HG02763 (cell line): ENCODE results near the gene ADGRL2.

ENCODE experiments used
- ATAC-seq: cut with Tn5 transposase; IDR thresholded peaks from one replicate; pipeline ENCODE4 v1.9.1; 2021; ENCODE audit warnings: mild to moderate bottlenecking, moderate library complexity; ENCODE audit not compliant: unreplicated experiment

The ADGRL2 gene

DNA sequence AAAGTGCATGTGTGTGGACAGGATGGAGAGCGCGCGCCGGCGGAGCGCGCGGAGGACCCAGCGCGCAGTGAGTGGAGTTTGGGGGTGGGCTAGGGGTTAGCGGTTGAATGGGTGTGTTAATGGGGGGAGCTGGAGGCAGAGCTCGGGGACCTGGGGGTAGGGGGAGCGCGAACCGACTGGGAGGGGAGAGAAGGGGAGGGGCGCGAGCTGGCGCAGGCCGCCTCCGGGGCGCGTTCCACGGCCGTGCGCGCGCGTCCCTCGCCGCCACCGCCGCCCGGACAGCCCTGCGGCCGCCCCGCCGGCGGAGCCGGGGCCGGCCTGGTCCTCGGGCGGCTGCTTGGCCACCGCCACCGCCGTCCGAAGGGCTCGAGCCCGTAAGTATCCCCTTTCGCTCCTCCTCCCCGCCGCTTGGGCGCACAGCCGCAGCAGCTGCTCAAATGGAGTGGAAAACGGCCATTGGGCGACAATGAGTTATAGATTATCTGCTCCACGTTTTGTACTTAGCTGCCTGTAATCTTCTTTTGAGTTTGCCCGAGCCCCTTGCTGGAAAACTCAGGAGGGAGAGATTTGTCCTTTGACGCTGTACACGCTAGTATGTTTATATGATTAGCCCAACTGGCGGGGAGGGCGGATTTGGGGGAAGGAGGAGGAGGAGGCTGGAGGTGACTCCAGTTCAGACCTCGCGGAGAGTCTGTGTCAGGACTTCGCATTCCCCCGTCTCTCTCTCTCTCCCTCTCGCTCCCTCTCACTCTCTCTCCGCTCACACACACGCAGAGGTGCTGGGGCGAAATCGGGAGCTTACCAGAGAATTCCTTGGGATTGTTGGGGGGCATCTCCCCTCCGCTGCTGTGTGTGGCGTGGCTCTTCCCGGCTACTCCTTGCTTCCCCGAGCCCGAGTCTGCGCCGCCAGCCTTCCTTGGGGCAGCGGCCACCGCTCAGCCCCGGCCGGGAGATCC, at the start of gene ADGRL2:
Gene ADGRL2, plus strand, starts transcription at position 240 of the 956 bp plus-strand sequence. CDS start 36,051 bp downstream, outside the sequence.
- no peak for ATAC-seq

DNA sequence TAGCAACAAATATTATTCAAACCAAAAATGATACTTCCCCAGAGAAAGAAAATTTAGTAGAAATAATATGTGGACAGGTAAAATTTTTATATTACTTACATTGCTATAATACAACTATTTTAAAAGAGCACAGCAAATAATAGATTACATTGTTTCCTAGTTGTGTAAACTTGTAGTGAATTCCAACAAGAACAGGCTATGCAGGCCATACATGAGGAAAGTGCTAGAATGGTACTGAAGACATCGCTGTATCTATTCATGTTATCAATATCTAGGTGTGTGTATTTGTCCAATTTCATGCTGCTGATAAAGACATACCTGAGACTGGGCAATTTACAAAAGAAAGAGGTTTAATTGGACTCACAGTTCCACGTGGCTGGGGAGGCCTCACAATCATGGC, 47.9 kb upstream of the ADGRL2 start:
- no peak for ATAC-seq

DNA sequence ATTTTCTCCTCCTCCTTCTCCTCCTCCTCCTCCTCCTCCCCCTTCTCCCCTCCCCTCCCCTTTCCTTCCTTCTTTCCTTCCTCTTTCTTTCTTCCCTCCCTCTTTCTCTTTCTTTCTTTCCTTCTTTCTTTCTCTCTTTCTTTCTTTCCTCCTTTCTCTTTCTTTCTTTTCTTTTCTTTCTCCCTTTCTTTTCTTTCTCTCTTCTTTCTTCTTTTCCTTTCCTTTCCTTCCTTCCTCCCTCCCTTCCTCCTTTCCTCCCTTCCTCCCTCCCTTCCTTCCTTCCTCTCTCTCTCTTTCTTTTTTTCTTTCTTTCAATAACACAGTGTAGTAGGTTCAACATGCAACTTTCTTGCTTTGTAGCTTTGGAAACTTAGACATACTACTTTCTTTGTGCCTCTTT, 46.3 kb upstream of the ADGRL2 start:
- no peak for ATAC-seq

DNA sequence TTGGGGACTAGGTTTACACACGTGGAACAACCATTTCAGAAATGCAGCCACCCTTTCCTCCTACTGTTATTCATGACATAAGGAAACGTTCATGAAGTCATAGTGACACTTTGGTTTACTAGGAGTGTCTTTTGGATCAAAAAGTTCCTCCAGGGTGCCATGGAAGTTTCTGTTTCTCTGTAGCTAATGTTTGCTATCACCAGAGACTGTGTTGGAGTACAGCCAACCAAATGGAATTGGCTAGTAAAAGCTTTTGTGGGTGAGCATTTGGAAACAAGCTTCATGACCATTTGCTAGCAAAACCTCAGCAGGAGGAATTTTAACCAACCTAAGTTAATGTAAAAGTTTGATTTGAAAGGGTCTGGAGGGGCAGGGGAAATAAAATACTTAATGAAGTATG, 43.9 kb upstream of the ADGRL2 start:
- ATAC-seq: no peak

DNA sequence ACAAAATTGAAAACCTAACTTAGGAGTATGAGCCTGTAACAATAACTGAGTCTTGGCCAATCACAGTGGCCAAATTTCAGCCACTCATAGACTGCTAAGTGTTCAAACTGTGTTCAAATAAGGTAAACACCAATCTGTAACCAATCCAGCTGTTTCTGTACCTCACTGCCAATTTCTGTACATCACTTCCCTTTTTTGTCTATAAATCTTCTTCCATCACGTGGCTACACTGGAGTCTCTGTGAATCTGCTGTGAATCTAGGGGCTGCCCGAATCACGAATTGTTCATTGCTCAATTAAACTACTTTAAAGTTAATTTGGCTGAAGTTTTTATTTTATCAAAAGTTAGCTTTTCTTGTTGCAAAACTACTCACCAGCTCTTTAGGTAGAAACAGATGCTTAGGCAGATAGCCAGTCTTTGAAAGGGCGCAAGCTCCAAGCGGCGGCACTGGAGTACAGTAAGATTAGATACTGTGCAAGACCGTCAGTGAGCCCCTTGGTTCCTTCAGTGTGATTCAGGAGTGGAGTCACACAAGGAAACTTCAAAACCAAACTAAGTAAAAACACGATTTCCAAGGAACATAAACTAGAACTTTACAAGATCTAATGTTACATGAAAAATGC, 43.2 kb upstream of the ADGRL2 start:
- no peak for ATAC-seq

DNA sequence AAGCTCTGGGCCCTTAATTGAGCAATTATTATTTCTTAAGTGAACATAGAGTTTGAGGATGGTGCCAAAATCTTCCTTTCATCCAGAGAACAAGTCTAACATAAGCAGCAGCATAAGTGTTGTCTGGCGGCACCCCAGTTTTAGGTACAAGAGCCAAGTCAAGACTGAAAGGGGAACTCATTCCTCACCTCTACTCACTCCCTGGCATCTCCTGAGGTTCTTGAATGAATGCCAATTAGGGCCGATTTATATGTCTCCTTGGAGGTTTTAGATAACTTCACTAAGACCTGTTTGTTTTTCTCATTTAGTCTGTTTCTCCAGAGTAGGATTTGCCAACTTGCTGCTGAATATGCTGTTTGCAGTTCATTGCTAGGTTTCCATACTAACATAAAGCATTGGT, 42.6 kb upstream of the ADGRL2 start:
- ATAC-seq: no peak

DNA sequence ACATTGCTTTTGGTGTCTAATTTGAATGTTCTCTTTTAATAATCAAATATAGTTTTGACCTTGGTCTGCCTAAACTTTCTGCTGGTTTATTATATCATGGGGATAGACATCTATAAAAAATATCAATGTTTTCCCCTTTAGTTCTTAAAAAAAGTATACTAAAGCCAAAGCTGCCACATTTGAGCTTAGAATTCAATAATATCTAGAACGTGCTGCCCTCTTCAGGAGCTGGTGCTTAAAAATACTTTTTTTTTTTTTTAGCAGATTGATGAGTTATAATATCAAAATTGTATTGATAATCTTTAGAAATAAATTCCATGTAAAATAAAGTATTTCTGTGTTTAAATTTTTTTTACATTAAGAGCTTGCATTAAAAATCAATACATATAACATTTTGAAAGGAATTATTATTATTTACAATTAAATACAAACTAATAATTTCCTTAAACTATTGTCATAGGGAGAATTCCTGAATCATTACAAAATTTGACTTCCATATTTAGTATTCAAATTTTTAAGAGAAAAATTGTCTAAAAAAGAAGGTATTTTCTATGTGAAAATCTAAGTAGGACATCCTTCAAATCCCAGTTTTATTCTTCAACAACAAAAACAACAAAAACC, 40.1 kb upstream of the ADGRL2 start:
- ATAC-seq: no peak

DNA sequence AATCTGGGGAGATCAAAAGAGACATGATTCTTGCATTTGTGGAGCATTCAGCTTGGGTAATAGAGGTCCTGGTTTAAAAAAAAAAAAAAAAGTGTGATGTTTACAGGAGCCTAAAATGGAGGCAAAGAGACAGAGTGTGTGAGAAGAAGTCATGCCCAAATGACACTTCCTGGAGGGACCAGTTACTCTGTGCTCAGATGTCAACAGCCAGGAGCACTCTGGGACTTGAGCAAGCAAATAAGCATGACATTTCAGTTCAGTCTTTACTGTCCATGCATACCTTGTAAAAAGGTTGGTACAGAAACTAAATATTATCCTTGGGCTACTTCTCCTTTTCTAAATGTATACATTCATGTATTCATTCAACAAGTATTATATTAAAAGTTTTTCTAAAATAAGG, 25.2 kb upstream of the ADGRL2 start:
- ATAC-seq: no peak

DNA sequence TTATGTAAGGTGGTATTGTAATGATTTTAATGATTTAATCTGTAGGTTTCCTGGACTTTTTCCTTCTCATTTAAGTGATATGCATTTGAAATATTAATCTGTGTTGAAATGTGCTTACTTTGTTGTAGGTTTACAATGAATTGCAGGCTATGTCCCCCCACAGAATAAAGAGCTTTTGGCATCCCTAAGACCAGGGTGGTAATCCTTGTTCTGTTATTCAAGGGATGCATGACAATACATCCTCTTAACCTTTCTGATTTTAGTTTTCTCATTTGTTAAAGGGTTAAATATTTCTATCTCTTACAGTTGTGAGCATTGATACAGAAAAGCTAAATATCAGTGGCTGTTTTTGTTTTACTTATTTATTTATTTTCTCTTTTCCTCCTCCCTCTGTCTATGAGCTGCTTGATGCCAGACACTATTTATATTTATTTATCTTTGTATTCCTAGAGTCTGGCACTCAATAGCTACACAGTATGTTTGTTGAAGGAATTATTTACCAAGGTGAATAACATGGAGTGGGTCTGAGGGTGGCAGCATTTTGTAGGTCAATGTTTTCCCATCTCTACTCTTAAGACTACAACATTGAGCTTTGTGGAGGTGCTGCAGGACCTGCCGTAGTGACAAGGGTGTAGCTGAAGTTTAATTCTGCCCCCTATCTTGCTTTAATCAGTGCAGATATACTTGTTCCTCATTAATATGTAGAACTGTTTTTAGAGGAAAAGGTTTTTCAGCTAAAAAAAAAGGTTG, 19.9 kb upstream of the ADGRL2 start:
- no peak for ATAC-seq

DNA sequence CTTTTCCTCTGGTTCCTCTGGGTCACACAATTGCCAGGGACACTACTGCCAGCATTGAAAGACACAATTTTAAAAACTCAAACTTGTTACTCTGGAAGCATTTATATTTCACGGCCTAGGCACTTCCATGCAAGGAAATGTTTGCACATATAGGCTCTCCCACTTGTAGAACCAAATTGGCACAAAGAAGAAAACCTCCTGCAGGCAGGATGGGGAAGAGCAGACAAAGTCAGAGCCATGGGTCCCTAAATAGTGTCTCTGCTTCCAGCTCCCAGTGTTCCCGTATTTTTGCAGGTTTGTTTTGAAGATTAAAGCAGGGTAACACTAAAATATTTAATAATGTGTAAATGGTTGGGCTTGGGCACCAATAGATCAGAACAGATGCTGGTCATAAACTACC, 19.0 kb upstream of the ADGRL2 start:
- ATAC-seq: no peak

DNA sequence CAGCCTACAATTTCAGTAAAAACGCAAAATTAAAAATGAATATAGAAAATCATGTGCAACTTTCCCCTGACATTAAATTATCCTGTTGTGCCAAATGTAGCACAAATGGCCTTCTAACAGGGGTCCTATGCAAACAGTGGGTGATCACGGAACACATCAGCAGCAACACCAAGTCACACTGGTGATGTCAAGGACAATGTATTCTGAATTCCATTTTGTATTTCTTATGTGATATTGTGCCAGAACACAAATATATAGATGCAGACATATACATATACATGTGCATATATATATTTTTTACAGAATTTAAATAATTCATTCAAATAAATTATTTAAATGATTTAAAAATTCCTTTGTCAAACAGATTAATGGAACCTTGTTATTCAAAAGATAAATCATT, 8.6 kb upstream of the ADGRL2 start:
- ATAC-seq: no peak

DNA sequence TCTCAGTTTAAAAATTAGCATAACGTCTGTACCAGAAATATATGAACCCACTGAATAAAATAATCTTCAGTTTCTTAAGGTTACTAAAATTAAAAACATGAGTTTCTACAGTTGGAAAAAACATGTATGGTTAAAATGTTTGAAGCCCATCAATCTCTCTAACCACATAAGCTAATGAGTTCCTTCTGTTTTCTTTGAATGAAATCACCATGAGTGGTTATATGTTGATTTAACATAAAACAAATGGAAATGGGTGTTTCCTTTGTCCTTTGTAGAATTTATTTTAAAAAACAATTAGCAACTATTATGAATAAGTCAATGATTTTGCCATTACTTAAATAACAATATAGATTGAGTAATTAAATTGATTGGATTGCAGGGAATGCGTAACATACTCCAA, 3.0 kb upstream of the ADGRL2 start:
- no peak for ATAC-seq

DNA sequence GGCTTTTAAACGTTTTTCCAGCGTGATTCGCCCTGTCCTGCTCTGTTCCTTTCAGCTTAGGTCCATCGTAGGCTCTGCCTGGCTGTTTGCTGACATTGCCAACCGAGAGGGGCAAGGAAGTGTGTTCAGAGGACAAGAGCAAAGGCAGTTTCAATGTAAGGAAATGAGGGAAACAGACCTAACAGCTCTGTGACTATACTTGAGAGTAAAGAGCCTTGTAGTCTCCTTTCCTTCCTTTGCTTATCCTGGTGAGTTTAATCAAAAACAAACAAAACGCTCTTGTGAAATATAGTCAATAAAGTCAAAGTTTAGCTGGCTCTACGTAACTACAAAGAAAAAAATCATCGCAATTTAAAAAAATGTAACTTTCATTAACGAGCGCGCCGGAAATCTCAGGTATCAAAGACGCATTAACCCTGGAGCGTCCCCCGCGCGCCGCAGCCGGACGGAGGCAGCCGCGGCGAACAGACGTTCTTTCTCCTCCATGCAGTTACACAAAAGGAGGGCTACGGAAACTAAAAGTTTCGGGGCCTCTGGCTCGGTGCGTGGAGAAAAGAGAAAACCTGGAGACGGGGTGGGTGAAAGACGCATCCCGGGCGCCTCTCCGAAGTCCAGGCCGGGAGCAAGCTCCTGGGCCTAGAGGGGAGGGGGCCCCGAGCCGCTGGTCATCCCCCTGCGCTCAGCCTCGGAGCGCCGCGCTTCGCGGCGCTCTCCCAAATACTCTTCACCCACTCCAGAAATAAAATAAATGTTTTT, 617 bp upstream of the ADGRL2 start:
- ATAC-seq: no peak

DNA sequence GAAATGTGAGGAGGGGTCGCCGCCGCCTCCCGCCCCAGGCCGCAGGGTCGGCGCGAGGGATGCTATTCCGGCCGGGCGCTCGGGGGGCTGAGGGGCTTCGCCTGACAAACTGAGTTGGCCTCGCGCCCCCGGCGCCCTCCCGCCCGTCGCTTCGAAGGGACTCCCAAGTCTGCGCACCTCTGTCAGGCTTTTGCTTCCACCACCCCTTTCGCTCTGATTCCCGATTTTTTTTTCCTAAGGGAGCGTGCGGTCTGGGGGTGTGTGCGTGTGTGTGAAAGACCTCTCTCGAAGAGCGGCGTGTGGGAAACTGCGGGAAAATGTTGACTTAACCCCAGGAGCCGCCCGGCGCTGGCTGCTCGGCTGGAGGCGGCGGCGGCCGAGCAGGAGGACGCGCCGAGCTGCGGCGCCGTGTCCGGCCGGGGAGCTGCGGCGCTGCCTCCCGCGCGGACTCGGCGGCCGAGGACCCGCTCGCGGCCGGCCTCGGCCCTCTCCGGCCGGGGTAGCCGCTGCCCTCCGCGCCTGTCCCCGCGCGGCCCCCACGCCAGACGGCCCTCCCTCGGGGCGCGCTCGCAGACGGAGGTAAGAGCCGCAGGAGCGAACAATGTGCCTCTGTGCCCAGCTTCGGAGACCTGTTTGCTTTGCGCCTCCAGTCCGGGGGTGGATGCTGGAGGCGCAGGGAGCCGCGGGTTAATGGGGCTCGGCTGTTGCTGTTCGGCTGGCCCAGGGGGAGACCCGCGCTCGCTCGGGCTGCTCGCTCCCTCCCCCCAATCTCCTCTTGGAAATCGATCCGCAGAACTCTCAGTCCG, 1.1 kb downstream of the ADGRL2 start:
- no peak for ATAC-seq

DNA sequence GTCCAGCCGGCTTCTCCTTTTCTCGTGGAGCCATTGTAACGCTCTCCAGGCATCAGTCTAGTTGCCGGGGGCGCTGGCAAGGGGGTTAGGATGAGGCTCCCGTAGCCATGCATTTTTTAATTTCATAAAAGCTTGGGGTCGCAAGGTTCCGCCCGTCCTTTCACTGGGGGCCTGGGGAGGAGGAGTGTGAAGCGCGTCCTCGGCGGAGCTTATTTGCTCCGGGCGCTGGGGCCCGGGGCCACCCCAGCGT, 1.6 kb downstream of the ADGRL2 start:
- no peak for ATAC-seq

DNA sequence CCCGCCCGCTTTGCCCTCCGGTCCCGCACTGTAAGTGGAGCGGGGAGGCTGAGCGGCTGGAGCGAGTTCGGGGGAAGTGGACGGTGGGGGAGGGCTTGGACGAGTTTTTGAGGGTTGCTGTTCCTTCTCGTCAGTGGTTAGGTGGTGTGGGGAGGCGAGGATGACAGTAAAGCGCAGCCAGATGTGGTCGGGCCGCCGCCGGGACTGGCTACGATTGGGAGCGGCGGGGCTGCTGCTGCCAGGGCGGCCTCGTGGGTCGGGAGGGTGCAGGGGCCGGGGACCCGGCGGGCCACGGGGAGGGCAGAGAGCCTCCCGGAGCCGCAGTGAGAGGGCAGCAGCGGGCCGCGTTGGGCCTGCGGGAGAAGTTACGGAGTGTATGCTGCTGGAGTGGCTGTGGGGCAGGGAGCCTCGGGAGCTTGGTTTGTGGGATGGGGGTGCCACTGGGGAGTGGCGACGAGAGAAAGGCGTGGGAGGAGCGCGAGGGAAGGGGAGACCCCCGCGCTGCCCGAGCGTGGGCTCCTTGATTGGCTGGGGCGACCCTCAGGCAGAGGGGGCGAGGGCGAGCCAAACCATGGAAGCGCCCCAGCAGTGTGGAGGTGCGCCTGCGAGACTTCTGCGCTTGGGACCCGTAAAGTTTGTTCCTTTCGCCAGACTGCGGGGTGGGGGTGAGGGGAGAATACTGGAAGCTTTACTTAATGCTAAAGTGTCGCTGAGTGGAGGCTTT, 2.1 kb downstream of the ADGRL2 start:
- ATAC-seq: no peak

DNA sequence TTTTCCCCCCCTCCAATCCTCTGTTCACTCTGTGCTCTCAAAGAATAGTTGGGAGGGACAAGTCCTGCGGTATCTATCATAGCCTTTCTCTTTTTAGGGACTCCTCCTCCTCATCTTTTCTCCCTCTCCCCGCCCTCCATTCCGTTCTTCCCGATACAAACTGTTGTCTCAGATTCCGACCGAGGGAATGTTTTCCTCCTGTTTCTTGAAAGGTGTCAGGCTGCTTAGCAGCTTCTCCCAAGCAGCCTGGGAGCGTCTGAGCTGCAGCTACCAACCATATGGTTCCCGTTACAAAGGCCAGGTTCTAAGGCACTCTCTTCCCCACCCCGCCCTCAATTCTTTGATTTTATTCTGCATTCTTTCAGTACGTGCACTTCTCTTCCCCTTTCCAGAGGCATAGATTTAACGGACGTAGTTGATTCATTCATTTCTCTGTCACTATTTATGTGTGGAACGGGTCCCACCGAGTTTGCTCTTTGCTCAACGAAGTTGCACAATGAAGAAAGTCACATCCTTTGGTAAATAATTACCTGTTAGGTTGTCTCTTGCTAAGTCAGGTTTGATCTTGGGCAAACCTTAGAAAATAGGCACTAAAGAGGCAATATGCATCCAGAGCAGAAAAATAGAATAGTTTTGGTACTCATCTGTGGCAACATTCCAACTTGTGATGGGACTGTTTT, 2.8 kb downstream of the ADGRL2 start:
- no peak for ATAC-seq

DNA sequence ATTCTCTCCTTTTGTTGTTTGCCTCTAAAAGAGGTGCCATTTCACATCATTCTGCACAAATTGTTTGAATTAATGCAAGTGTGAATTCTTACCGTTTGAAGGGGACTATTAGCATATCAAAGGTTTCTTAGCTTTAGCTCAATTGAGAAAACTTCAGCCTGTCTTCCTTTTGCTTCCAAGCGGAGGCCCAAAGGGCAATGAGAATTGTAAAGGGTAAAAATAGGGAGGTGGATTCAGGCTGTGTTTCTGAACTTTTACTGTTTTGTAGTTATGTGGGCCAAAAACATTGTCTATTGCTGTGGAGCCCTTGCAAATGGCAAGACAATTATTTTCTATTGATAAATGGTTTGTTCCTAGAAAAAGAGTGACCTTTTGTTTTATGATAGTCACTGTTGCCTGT, 3.6 kb downstream of the ADGRL2 start:
- ATAC-seq: no peak
